NCI-H2196 treated with DMSO at 0.1 percent for 48 hours (cell line): ENCODE data around the gene TBC1D3D.
"Not testable (repeated sequence)": the region's sequence is repeated elsewhere in the genome, so short reads cannot be mapped to it uniquely, and the experiment has no call there.

Experiments
- DNase-seq: peaks from one replicate; lab custom pipeline; 2025; ENCODE audit not compliant: unreplicated experiment; lab: John Stamatoyannopoulos, UW

Gene TBC1D3D

DNA sequence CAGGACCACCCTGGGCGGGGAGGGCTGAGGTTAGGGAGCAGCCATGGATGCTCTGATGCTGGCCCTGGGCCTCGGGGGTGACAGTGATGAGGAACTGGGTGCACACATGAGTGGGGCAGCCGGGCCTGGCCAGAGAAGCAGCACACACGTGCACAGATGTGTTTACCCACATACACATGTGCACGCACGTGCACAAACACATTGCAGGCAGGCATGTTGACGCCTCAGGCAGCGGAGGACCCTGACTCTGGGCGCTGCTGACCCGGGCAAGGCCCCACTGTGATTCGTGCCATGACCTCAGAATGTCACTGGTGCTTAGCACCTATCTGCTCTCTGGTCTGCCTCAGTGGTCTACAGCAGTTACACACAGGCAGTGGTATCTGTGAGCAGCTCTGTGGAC is at the start of gene TBC1D3D:
TSS of gene TBC1D3D (plus strand) at position 301 of the 400 bp plus-strand sequence. CDS start 1,585 bp downstream, outside the sequence.
- not testable (repeated sequence) for DNase-seq

DNA sequence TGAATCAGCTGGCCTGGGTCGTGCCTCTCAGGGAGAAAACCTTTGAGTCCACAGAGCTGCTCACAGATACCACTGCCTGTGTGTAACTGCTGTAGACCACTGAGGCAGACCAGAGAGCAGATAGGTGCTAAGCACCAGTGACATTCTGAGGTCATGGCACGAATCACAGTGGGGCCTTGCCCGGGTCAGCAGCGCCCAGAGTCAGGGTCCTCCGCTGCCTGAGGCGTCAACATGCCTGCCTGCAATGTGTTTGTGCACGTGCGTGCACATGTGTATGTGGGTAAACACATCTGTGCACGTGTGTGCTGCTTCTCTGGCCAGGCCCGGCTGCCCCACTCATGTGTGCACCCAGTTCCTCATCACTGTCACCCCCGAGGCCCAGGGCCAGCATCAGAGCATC is 14.8 kb upstream of the TBC1D3D start, which contains the start of gene TBC1D3L:
TSS of gene TBC1D3L (minus strand) at position 101 of the 400 bp plus-strand sequence. CDS start 1,540 bp downstream, outside the sequence.
- not testable (repeated sequence) for DNase-seq
